Thoracic aorta (tissue), 2 donors: ENCODE measurements around the gene HS3ST3A1. TPM values are rescaled to one million over a fixed set of nuclear protein-coding genes. Genes with fewer than 3 reads are reported as not detected.

Experiments used
- ATAC-seq: fragments of 150-250 bp; one replicate; pipeline ENCODE4 v1.8.0; 2017; ENCODE audit warnings: low read depth; ENCODE audit not compliant: insufficient number of reproducible peaks, low FRiP score
- DNase-seq: peaks from one replicate; pipeline ENCODE4 v3.0.0-alpha.2; 2020; ENCODE audit warnings: low spot score
- H3K27ac ChIP-seq, 2 donors: fragments of 200-600 bp; sonication (generic); 1 replicate in 1 of 2; 2 replicates in 1 of 2; pipeline ENCODE4 v1.5.1; 2016; ENCODE audit warnings: mild to moderate bottlenecking in 2 of 2, moderate library complexity in 2 of 2
- H3K27me3 ChIP-seq: fragments of 200-600 bp; sonication (generic); replicated peaks from 2 replicates; pipeline ENCODE4 v1.6.0; 2016; ENCODE audit warnings: mild to moderate bottlenecking; ENCODE audit not compliant: insufficient read depth
- H3K36me3 ChIP-seq: fragments of 200-600 bp; sonication (generic); one replicate; pipeline ENCODE4 v1.5.1; 2016
- H3K4me1 ChIP-seq, 2 donors: fragments of 200-600 bp; sonication (generic); 1 replicate in 1 of 2; 2 replicates in 1 of 2; pipeline versions ENCODE4 v1.5.1 to v1.6.0; 2016; ENCODE audit warnings: low read depth in 2 of 2, mild to moderate bottlenecking in 1 of 2; ENCODE audit not compliant: control insufficient read depth in 1 of 2
- H3K4me3 ChIP-seq: fragments of 200-600 bp; sonication (generic); 2 replicates; pipeline ENCODE4 v1.5.1; 2016; ENCODE audit warnings: mild to moderate bottlenecking
- H3K9me3 ChIP-seq: fragments of 200-600 bp; sonication (generic); 2 replicates; pipeline ENCODE4 v1.5.1; 2016
- total RNA-seq, 2 donors: library from RNA; depleted of rRNA; stranded (reverse); fragments of >200 nt; gene quantifications; one replicate each; pipeline versions ENCODE4 v1.1.0 to v1.2.3, GENCODE V29; 2016
- TF ChIP-seq, protein P1 (sequence below): fragments of 200-600 bp; sonication (generic); IDR thresholded peaks from one replicate; pipeline ENCODE4 v1.5.1; 2019; ENCODE audit warnings: antibody characterized with exemption

The HS3ST3A1 gene
- total RNA-seq, 2 donors from 2014 or later, result 1.5 to 5.4 TPM

DNA sequence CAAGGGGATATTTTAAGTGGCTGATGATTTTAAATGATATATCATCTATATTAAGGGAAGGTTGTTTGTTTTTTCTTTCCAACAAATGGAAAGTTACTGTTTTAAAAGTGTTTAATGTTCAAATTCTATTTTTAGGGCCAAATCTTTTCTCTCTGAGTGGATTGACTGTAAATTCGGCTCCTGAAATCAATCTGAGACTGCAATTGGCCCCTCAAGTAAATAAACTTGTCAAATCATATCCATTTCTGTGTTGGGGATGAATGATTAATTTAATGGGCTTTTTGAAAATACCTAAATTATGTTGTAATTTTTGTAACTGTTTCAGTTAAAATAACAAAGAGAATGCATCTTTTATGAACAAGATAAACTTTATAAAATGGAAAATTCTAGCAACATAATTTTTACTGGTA, 2.6 kb downstream of the HS3ST3A1 start:
- Histone ChIP-seq H3K27ac (no peak overlapping the region), H3K27me3 (no peaks in the 10 kb centered on the region), H3K36me3 (no peaks in the 10 kb centered on the region), H3K9me3 (no peaks in the 10 kb centered on the region), H3K4me3 (no peak overlapping the region), H3K4me1 (peaks cover 4 to 17% of the 10 kb centered on the region in 2 donors)
- TF ChIP-seq, protein P1, sequence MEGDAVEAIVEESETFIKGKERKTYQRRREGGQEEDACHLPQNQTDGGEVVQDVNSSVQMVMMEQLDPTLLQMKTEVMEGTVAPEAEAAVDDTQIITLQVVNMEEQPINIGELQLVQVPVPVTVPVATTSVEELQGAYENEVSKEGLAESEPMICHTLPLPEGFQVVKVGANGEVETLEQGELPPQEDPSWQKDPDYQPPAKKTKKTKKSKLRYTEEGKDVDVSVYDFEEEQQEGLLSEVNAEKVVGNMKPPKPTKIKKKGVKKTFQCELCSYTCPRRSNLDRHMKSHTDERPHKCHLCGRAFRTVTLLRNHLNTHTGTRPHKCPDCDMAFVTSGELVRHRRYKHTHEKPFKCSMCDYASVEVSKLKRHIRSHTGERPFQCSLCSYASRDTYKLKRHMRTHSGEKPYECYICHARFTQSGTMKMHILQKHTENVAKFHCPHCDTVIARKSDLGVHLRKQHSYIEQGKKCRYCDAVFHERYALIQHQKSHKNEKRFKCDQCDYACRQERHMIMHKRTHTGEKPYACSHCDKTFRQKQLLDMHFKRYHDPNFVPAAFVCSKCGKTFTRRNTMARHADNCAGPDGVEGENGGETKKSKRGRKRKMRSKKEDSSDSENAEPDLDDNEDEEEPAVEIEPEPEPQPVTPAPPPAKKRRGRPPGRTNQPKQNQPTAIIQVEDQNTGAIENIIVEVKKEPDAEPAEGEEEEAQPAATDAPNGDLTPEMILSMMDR, result no peak
- no peak for ATAC-seq
- no peak for DNase-seq

DNA sequence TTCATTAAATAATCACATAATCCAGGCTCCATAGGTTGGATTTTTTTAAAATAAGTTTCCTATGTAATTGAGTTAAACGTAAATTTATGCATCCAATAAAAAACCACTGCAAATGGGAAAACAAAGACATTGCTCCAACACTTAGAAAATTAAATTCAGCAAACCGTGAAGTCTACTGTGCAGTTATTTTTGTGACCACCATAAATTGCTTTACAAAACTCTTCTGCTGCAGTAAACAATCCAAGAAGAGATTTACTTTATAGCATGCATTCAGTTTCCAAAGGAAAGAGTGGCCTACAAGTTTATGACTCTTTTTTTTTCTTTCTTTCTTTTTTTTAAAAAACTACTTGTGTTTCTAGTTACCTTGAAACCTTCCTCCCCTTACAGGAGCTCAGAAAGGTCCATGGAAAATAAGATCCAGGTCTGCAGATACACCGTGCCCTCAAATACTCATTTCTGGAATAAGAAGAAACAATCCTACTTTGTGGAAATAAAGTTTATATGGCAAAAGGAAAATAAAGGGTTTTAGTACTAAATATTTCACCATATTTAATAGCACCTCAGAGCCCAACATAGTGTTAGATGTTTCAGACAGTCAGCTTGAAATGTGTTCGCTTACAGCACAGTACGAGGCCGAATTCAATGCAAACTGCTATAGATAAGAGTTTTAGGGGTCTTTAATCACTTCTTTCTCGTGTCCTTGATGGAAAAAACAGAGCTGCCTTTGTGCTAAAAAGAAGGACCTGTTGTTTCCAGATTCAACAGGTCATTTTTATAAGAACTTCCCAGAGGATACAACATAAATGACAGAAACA, 3.2 kb downstream of the HS3ST3A1 start:
- Histone ChIP-seq H3K36me3 (no peaks in the 10 kb centered on the region), H3K27ac (no peak overlapping the region), H3K4me3 (no peak overlapping the region), H3K9me3 (no peaks in the 10 kb centered on the region), H3K27me3 (no peaks in the 10 kb centered on the region), H3K4me1 (peaks cover 4 to 17% of the 10 kb centered on the region in 2 donors)
- no peak for DNase-seq
- no peak for ATAC-seq
- TF ChIP-seq, protein P1, result no peak

DNA sequence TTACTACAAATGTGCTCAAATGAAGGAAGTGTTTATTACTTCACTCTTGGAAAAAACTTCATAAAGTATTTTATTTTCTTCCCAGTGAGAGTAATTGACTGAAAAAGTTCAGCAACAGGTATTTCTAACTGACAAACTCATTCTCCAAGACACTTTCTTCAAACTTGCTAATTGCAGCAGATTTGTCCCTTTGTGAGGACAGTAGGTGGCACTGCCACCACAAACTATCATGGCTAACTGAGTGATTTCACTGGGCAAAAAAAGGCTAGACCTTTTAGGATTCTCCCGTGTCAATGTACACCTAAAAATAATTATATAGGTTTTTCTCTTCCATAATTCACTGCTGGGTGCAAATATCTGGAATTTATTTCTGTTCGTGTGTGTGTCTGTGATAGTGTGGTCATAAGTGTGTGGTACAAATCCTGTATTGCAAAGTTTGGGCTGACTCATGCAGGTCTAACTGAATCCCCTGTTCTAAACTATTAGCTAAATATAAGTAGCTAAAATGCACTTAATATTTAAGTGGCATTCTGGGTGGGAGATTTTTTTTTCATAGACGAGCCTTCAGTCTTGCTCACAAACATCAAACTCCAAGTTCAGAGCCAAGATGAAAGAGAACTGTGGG, 3.9 kb downstream of the HS3ST3A1 start:
- no peaks in the 10 kb centered on the region for H3K27me3 ChIP-seq

DNA sequence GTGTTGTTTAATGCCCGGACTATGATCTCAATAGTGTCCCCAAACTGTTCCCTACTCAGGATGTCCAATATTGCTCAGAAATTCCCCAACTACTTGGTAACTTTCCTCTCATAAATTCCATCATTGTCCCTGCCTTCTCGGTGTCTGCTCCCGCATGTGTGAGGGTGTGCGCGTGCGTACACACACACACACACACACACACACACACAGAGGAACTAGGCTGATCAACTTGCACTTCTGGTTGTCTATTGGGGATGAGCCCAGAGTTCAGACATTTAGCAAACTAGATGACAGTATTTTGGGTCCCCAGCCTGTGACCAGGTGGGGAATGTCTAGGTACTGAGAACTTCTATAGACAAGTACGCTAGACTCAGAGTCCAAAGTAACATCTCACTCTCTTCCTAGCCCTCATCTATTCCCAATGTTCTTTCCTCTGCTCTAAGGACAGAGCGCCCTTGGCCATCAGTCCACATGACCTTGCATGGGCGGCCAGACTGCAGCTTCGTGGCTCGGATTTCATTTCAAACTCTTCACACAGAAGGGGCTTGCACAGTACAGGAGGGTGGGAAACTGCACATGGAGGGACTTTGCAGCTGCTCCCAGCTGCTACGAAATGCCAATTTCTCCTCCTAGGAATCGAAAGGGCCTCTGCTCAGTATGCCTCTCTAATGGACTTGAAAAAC, 5.3 kb downstream of the HS3ST3A1 start:
- DNase-seq (no peak), ATAC-seq (no peak)
- TF ChIP-seq, protein P1, result no peak
- no peaks in the 10 kb centered on the region for H3K27me3 ChIP-seq
- H3K9me3 ChIP-seq, result no peaks in the 10 kb centered on the region
- peaks cover 2 to 13% of the 10 kb centered on the region in 2 donors for H3K4me1 ChIP-seq
- no peak overlapping the region for H3K27ac ChIP-seq
- H3K36me3 ChIP-seq, result no peaks in the 10 kb centered on the region
- H3K4me3 ChIP-seq, result no peak overlapping the region

More for the DNA sequence above, 3.9 kb downstream of the HS3ST3A1 start:
- Histone ChIP-seq H3K4me1 (peaks cover 4 to 17% of the 10 kb centered on the region in 2 donors), H3K27ac (no peak overlapping the region), H3K36me3 (no peaks in the 10 kb centered on the region), H3K9me3 (no peaks in the 10 kb centered on the region), H3K4me3 (no peak overlapping the region)
- TF ChIP-seq, protein P1, result no peak
- ATAC-seq, result no peak
- no peak for DNase-seq

DNA sequence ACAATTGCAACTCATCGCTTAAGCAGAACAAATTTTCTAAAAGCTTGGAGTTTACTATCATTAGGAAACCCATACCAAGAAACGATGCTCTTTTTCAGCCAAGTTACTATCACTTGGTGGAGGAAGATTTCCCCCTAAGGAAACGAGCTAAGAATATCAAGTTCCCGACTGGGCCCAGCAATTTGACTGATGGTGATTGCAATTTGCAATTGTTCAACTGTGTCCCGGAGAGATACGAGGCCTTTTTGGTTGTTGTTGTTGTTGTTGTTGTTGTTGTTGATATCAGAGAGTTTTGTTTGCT, 6.2 kb downstream of the HS3ST3A1 start:
- ATAC-seq (no peak), DNase-seq (no peak)
- Histone ChIP-seq H3K27ac (no peak overlapping the region), H3K4me1 (peaks cover 0 to 6% of the 10 kb centered on the region in 2 donors), H3K27me3 (no peaks in the 10 kb centered on the region), H3K4me3 (no peak overlapping the region), H3K9me3 (no peaks in the 10 kb centered on the region), H3K36me3 (no peaks in the 10 kb centered on the region)
- TF ChIP-seq, protein P1, result no peak
